ENCODE data around the gene TPRG1L. TPM values are rescaled to one million over a fixed set of nuclear protein-coding genes. Genes with fewer than 3 reads are reported as not detected.

Gene TPRG1L
- total RNA-seq, 1 experiment from 2014 or later: 22.0 TPM

DNA sequence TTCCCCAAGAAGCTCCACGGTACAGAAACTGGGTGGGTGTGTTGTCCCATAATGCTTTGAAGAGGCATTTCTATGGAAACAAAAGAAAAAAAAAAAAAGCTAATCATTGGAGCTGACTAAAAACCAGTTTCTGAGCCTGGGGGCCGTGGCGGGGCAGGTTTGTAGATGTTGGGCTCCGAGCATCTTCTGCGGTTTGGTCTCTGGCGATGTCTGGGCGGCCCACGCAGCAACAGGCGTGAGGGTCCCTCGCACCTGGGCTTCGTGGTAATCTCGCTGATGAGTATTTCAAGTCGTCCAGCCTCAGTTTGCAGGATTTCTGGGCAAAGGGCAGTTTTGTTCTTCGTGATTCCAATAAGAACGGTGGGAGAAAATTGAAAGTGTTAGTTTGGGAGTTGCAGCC, 34.3 kb downstream of the TPRG1L start:
- DNase-seq: no peak
- no peaks in the 10 kb centered on the region for H3K36me3 ChIP-seq (replicated peaks; ENCODE audit: control insufficient read depth, insufficient read depth, low read length)
- H3K4me3 ChIP-seq (ENCODE audit: insufficient read depth, low read depth, low read length): no peak overlapping the region
- H3K27me3 ChIP-seq (ENCODE audit: control insufficient read depth, insufficient read depth, low read length): peaks cover 15% of the 10 kb centered on the region

DNA sequence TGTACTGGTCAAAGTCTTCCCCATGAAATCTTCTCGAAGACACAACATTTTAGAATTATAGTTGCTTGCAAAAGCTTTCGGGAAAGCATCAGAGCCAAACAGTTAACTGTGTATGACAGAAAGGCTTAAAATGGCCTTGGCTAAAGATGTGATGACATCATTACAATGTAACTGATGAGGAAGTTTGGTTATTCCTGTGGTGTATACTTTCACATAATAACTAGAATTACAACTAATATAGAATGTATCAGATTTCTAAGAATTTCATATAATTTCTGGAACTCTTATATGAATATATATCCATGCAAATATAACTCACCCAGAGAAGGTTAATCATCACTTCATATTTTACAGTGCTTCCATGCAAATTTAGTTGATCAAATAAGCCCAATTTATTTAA, 35.9 kb downstream of the TPRG1L start:
- peaks cover 5% of the 10 kb centered on the region; the same call in 1 of the 2 replicates for H3K27me3 ChIP-seq (ENCODE audit: control insufficient read depth, insufficient read depth, low read length)
- DNase-seq: no peak
- no peaks in the 10 kb centered on the region for H3K36me3 ChIP-seq (replicated peaks; ENCODE audit: control insufficient read depth, insufficient read depth, low read length)
- H3K4me3 ChIP-seq (ENCODE audit: insufficient read depth, low read depth, low read length): no peak overlapping the region

DNA sequence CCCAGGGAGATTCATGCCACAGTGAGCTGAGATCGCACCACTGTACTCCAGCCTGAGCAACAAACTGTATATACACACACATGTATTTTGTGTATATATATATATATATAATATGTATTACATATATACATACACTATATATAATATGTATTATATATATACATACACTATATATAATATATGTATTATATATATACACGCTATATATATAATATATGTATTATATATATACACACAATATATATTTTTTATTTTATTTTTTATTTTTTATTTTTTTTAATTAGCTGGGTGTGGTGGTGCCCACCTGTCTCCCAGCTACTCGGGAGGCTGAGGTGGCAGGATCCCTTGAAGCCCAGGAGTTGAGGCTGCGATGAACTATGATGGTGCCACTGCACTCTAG, 36.8 kb downstream of the TPRG1L start:
- Histone ChIP-seq H3K36me3 (replicated peaks; ENCODE audit: control insufficient read depth, insufficient read depth, low read length) (no peaks in the 10 kb centered on the region), H3K4me3 (ENCODE audit: insufficient read depth, low read depth, low read length) (no peak overlapping the region), H3K27me3 (ENCODE audit: control insufficient read depth, insufficient read depth, low read length) (peaks cover 2% of the 10 kb centered on the region; the same call in 1 of the 2 replicates)
- DNase-seq: no peak

DNA sequence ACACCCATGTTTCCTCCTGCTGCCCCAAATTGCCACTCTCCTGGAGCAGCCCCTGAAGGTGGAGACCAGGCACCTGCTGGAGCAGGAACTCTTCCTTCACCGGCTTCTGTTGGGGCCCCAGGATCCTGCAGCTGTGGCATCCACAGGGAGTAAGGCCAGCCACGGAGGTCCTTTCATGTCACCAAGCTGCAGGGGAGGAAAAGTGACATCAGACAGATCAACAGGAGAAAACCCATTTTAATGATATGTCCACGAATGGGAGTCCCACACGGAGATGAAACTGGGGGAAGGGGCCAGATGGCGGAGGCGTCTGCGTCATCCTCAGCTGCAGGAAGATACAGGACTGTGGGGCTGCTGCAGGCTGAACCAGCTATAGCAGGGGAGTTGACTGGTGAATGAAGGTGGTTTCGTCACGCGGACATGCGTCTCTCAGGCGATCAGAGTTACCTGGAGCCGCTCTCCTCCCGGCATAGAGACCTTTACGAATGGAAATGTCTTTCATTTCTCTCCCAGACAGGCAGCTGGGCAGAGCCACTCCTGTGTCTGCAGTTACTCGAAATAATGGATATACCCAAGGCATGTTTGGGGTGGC, 37.4 kb downstream of the TPRG1L start:
- H3K4me3 ChIP-seq (ENCODE audit: insufficient read depth, low read depth, low read length): no peak overlapping the region
- DNase-seq: no peak
- no peaks in the 10 kb centered on the region for H3K36me3 ChIP-seq (replicated peaks; ENCODE audit: control insufficient read depth, insufficient read depth, low read length)
- peaks cover 1% of the 10 kb centered on the region; the same call in 1 of the 2 replicates for H3K27me3 ChIP-seq (ENCODE audit: control insufficient read depth, insufficient read depth, low read length)

DNA sequence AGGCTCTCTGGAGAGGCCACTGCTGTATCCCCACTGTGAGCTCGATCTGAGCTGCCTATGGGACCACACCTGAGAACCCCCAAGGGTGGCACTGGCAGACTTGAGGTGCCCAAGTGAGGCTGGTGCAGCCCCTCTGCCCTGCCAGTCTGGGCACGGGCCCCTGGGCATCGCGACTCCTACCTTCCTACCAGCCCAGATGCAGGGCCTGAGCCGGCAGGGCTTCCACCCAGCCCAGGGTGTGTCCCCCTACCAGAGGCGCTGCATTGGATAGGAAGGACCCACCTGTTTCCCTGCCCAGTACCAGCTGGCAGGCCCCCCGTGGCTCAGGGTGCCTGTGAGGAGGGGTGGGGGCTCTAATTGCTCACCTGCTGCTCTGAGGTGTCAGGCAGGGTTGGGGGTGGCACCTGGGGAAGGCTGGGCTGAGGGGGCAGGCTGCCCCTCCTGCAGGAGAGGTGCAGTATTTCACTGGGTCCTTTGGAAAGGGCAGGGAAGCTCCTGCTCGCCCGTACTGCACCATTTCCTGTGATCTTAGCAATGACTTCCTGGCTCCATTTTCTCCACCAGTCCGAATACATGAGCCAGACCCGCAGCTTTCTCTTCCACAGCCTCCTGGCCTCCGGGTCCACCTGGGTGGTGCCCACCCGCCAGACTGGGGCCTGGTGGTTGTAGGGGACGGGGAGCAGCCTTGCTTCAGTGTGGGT, 39.3 kb downstream of the TPRG1L start:
- no peak overlapping the region for H3K4me3 ChIP-seq (ENCODE audit: insufficient read depth, low read depth, low read length)
- peak; percentile 77 for DNase-seq
- H3K36me3 ChIP-seq (replicated peaks; ENCODE audit: control insufficient read depth, insufficient read depth, low read length): no peaks in the 10 kb centered on the region
- no peaks in the 10 kb centered on the region for H3K27me3 ChIP-seq (ENCODE audit: control insufficient read depth, insufficient read depth, low read length)

DNA sequence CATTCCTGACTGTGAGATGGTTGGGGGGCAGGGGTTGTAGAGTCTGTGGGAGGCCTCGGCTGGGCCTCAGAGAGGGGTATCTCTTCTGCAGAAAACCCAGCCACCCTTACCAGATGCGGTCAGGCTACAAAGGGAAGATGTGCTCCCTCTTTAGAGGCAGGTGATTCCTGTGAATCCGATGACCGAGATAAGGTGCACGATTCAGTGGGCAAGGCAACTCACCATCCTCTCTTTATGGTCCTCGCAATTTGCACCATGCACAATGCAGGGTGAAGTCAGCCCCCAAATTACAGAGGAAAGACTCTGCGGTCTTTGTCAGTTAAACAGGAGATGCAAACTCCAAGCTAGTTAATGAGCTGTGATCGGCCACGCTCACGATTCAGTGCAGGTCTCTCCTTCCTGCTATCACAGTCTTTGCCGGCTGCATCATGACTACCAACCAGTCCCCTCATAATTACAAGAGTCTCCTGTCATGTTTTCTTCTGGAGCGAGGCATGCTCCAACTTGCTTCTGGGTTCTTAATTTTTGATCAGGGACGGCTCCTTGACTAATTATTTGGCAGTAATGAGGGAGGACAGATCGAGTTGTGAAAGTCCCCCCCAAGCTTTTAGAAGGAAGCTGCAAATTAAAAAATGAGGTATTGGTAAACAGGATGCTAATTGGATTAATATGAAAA, 40.0 kb downstream of the TPRG1L start:
- H3K27me3 ChIP-seq (ENCODE audit: control insufficient read depth, insufficient read depth, low read length): no peaks in the 10 kb centered on the region
- H3K36me3 ChIP-seq (replicated peaks; ENCODE audit: control insufficient read depth, insufficient read depth, low read length): no peaks in the 10 kb centered on the region
- DNase-seq: no peak
- H3K4me3 ChIP-seq (ENCODE audit: insufficient read depth, low read depth, low read length): no peak overlapping the region

DNA sequence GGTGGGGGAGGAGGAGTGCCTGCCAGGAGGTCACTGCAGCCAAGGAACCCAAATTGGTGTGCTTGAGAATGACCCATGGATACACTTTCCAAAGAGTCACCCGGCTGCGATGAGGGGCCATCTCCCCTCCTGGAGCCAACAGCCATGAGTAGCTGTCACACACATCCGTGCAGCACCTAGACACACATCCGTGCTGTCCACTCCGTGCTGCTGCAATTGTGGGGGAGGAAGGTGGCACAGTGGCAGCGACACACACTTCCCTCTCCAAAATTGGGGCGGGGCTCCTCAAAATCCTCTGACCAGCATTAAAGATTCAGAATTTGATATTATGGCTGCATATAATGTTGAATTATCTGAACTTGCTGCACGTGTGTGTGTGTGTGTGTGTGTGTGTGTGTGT, 43.3 kb downstream of the TPRG1L start:
- no peak for DNase-seq
- Histone ChIP-seq H3K27me3 (ENCODE audit: control insufficient read depth, insufficient read depth, low read length) (no peaks in the 10 kb centered on the region), H3K4me3 (ENCODE audit: insufficient read depth, low read depth, low read length) (no peak overlapping the region), H3K36me3 (replicated peaks; ENCODE audit: control insufficient read depth, insufficient read depth, low read length) (no peaks in the 10 kb centered on the region)

DNA sequence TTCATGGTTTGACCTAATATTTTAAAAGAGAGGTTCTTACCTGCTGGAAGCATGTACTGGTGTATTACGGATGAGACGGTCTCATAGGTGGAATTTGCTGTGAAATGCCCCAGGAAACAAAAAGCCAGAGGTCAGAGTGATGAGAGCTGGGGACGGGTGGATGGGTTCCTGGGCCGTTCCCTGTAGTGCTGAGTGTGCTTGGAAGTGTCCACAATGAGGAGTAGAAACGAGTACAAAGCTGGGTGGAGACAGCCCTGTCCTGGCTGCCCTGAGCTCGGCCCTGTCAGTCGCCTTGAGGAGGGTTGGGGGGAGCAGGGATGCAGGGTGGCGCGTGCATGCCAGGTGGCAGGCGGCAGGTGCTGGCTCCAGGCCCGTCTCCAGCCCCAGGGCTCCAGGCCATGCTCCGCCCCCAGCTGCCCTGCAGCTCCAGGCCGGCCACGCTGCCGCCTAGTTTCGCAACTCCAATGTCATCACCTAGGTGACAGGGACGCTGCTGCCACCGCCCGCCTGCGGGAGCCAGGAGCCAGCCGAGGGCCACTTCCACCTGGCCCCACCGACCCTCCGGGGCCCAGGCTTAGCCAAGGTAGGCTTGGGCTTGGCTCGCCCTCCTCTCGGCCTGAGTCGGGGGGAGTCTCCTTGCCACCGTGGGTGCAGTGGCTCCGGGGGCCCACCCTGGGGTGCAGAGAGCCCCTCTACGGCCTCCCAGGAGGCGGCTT, 43.9 kb downstream of the TPRG1L start:
- Histone ChIP-seq H3K27me3 (ENCODE audit: control insufficient read depth, insufficient read depth, low read length) (no peaks in the 10 kb centered on the region), H3K36me3 (replicated peaks; ENCODE audit: control insufficient read depth, insufficient read depth, low read length) (no peaks in the 10 kb centered on the region), H3K4me3 (ENCODE audit: insufficient read depth, low read depth, low read length) (no peak overlapping the region)
- DNase-seq: peak; percentile 90

DNA sequence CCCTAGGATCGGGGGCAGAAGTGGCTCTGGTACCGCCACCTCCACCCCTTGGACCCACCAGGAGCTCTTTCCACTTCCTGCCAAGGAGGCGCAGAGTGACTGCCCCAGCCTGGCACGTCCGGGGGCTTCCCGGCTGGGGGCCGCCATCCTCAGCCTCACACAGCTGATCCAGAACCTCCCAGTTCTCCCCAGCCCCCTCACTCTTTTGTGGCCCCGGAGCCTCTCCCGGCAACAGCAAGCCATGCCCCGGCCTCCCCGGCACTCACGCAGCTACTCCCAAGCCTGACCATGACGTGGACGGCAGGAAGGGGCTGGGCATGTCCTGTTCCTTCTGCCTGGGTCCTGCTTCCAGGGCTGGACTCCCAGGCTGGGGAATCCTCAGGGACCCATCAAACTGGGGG, 44.6 kb downstream of the TPRG1L start:
- no peaks in the 10 kb centered on the region for H3K27me3 ChIP-seq (ENCODE audit: control insufficient read depth, insufficient read depth, low read length)
- no peak for DNase-seq
- no peaks in the 10 kb centered on the region for H3K36me3 ChIP-seq (replicated peaks; ENCODE audit: control insufficient read depth, insufficient read depth, low read length)
- no peak overlapping the region for H3K4me3 ChIP-seq (ENCODE audit: insufficient read depth, low read depth, low read length)

DNA sequence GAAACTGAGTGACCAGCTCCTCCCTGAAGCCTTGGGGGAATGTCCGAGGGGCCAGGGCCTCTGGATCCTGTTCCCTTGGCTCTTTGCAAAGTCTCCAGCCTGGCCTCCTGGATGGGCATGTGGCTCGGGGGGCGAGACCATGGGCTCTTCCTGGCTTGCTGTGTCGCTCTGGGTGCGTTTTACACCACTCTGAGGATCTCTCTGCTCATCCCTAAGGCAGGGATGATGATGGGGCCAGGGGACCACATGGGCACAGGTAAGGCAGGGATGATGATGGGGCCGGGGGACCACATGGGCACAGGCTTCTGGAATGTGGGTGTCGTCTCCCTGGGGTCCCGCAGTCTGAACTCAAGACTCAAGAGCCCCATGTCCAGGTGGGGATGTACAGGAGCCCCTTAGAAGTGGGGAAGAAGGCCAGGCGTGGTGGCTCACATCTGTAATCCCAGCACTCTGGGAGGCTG, 45.2 kb downstream of the TPRG1L start:
- no peak for DNase-seq
- H3K36me3 ChIP-seq (replicated peaks; ENCODE audit: control insufficient read depth, insufficient read depth, low read length): no peaks in the 10 kb centered on the region
- H3K27me3 ChIP-seq (ENCODE audit: control insufficient read depth, insufficient read depth, low read length): no peaks in the 10 kb centered on the region
- no peak overlapping the region for H3K4me3 ChIP-seq (ENCODE audit: insufficient read depth, low read depth, low read length)

DNA sequence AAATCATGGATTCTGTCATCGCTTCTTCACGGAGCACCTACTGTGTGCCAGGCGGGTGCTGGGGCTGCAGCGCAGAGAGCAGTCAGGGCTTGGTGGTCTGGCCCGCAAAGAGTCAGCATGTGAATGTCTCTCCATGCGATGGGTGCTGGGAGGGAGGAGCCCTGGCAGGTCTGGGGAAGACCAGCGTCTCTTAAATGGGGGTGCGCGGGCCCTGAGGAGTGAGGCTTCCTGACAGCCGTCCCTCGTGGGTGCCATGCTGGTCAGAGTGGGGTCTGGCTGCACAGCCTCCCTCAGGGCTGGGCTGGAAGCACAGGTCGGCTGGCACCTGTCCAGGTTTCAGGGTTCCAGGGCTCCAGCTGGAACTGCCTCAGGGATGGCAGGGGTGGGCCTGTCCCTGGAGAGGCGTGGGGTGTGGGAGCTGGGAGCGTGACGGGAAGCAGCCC, 46.0 kb downstream of the TPRG1L start:
- no peak for DNase-seq
- H3K4me3 ChIP-seq (ENCODE audit: insufficient read depth, low read depth, low read length): no peak overlapping the region
- no peaks in the 10 kb centered on the region for H3K27me3 ChIP-seq (ENCODE audit: control insufficient read depth, insufficient read depth, low read length)
- H3K36me3 ChIP-seq (replicated peaks; ENCODE audit: control insufficient read depth, insufficient read depth, low read length): no peaks in the 10 kb centered on the region

DNA sequence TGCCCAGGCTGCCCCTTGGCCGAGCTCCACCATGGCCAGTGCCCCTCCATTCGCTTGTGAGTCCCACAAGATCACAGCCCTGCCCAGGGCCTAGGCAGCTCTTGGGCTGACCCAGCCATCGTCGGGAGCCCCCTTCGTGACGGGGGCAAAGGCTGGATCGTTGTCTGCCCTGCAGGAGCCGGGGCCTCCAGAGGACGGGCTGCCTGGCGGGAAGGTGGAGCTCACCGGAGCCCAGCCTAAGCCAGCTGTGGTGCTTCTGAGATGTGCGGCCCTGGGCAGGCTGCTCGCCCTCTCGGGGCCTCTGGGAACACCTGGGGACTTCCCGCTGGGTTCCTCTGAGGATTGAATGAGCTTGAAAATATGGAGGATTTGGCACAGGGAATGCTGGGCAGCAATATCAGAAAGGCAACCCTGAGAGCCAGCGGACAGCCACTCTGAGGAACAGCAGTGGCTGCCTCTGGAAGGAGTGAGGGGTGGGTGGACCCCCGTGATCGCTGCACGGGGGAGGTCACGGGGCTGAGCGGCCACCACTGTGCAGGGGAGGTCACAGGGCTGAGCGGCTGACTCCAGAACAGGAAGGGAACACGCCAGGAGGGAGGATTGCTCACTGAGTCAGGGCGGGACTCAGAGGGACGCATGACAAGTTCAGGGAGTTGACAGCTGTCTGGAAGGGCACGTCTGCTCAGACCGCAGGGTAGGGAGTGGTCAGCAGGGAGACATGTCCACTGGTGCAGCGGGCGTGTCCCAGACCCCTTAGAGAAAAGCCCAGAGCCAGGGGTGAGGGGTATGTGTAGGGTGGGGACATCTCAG, 46.8 kb downstream of the TPRG1L start:
- DNase-seq: no peak
- Histone ChIP-seq H3K27me3 (ENCODE audit: control insufficient read depth, insufficient read depth, low read length) (no peaks in the 10 kb centered on the region), H3K4me3 (ENCODE audit: insufficient read depth, low read depth, low read length) (no peak overlapping the region), H3K36me3 (replicated peaks; ENCODE audit: control insufficient read depth, insufficient read depth, low read length) (no peaks in the 10 kb centered on the region)

DNA sequence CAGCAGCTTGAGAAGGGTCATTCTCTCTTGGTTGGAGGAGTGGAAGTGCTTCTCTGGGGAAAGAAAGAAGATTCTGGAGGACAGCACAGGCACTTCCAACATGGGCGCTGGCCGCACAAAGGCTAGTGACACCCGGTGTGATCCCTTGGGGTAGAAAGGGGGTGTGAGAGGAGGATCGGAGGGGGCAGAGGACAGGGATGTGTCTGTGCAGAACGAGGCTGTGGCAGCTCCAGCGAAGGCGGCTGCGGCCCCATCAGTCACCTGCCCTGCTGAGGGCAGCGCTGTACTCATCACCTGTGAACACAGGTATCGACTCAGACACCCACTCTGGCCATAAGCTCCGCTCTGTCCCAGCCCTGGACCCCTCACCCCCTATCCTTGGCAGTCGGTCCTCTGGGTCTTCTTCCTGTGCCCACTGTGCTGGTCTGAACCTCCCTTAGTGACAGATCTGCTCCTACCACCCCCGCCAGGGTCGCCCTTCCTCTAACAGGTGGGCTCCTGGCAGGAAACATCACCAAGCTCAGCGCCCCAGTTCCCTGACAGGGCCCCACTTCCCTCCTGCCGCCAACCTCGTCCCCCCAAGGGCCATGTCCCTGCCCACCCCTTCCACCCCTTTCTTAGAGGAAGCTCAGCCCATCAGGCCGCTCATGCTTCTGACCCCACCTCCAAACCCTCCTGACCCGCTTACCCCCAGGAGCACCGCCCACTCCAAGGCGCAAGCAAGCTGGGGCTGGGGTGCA, 47.6 kb downstream of the TPRG1L start:
- Histone ChIP-seq H3K27me3 (ENCODE audit: control insufficient read depth, insufficient read depth, low read length) (no peaks in the 10 kb centered on the region), H3K4me3 (ENCODE audit: insufficient read depth, low read depth, low read length) (no peak overlapping the region), H3K36me3 (replicated peaks; ENCODE audit: control insufficient read depth, insufficient read depth, low read length) (no peaks in the 10 kb centered on the region)
- DNase-seq: no peak

All from H7 (cell line).